Calu3 (cell line): Measurements from ENCODE around the gene SNX1. TPM values are rescaled to one million over a fixed set of nuclear protein-coding genes. Genes with fewer than 3 reads are reported as not detected.

ENCODE experiments used
- total RNA-seq: library from RNA; stranded (reverse); gene quantifications from 2 replicates; pipeline ENCODE4 v1.2.3, GENCODE V29; 2022

The SNX1 gene
- total RNA-seq, 1 experiment from 2014 or later: 108 TPM

Other genes with a start within 250 kb of the SNX1 start
- 1.1 and 1.5 TPM in 2 replicates for gene DAPK2, start 49.5 kb upstream of the SNX1 start, total RNA-seq
- 73.2 and 86.0 TPM in 2 replicates for gene CIAO2A, start 2.1 kb upstream of the SNX1 start, total RNA-seq
- 1.3 and 1.6 TPM in 2 replicates for gene SNX22, start 55.7 kb downstream of the SNX1 start, total RNA-seq
- 682 and 690 TPM in 2 replicates for gene PPIB, start 67.0 kb downstream of the SNX1 start, total RNA-seq